Medulla oblongata (tissue), 1 donor: Measurements from ENCODE around the gene TMX1.

Source experiments
- DNase-seq: peaks from one replicate; pipeline ENCODE4 v3.0.0-alpha.2; 2015; ENCODE audit errors: extremely low spot score

The TMX1 gene

DNA sequence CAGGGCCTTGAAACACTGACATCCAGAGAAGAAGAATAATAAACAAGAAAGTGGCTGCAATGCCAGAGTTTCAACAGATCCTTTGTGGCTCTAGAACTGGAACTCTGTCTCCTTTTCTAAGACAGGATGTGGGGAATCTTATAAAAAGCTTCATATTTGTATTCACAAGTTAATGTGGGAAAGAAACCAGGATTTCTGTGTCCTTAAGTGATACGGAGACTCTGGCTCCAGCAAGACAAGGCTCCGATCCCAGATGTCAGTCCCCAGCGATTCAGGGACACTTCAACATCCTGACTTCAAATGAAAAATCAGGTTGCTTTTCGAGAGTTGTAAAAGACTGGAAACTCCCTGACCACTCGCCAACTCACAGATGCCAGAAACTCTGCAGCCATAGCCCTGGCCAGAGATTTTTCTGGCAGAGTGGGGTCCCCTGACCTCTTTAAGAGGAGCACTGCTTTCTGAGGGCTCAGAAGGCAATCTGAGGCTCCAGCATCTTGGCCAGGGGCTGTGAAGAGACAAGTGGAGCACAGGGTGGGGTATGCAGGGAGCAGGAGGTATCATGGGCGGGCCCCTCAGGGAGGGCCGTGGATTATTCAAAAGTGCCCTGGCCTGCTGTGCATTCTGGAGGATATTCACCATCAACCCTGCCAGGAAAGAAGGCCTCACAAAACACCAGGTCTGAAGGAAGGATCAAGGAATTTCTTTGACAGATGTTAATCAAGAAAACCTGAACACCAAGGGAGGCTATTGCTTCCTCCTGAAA is 53.3 kb downstream of the TMX1 start:
- peak; percentile 55 for DNase-seq

DNA sequence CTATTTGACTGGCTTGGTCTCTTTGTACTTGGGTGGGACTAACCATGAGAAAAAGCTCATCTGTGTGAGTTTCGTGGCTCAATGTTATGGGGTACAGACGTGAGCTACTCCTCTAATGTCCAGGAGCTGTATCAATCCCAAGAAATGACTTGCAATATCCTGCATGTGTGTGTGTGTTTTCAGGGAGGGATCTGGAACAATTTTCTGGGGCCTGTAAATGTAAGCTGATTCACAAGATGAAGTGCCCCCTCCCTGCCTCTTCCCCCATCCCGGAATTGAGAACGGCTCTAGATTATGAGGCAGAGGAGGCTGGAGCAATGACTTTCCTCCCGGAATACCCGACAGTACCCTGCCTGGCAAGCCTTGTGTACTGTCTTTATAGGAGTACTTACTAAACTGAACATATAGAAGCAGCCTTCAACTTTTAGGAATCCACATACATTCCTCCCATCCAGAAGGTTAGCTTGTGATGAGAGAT is 53.9 kb downstream of the TMX1 start:
- DNase-seq, result no peak

DNA sequence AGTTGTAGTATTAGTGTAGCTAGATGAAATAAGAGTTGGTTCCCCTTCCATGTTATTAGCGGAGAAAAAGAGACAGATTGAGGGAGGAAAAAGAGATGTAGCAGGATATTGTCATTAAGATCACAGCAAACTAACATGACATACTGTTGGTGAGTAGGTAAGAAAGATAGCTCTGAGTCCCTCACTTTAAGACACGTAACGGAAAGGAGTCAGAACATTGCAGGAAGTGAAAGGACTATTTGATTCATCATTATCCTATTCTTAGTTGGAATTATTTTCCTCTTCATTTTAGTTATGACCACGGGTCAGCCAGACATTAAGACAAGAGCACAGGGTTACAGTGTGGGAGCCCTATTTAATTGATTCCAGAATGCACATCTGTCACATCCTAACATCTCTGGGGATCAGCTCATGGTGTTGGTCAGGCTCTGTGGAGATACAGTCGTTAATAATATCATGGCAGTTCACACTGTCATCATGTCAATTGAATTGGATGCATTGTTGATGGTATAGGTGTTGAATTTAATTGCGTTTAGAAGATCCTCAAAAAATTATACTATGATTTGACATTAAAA is 55.0 kb downstream of the TMX1 start:
- no peak for DNase-seq

DNA sequence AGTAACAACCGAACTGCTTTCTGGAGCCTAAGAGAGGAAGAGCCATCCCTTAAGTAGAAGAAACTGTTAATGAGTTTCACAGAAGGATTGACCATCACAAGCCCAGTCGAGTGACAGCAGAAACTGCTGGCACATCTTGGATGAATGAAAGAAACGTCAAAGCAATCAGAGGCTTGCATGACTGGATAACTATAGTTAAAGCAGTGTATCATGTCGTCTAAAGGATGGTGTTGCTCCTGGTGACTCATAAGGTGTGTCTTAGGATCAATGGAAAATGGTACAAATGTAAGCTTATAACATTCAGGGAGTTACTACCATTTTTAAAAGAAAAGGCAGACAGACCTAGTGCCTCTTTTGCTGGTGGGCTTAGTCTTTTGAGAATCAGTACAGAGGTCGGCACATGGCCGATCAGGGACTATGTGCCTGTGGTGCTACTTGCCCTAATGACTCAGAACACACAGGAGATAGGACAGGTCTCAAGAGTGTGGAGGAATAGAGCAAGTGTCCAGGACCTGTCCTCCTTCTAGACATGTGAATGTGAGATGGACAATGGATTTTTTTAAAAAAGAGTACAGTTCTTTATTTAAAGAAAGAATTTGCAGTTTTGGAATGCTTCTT is 55.7 kb downstream of the TMX1 start:
- no peak for DNase-seq

- no peak for DNase-seq
These were observed 57.0 kb downstream of the TMX1 start for GRCh38 chr14:51297066-51297465.

GRCh38 chr14:51298895-51299294 is 58.8 kb downstream of the TMX1 start:
- DNase-seq, result no peak

DNA sequence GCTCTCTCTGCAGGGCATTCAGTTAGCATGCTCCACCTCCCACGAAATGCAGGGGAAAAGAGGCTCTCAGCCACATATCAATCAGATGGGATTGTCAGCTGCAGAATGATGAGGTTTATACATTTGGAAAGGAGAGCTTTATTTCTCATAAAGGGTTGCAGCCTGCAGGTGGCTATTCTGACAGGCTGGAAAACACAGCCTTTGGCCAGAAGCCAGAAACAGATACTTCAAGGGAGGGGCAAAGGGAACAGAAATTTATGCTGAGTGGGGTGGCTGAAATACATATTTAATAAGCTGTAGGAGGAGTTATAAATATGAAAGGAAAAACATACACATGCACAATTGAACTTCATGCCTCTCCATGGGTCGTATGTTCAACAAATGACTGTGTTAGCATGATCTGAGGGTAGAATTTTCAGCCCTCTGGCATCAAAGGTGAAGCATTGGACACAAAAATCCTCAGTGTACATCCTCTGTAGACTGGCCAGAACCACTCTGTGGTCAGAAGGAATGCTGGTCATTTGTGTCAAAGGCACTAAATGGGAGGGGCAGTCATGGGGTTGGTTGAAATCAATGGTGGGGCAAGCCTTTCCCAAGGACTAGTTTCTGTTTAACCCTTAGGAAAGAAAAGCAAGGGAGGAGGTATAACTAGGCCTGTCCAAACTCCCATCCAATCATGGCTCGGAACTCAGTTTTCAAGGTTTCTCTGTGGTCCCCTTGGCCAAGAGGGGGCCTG is 62.4 kb downstream of the TMX1 start:
- no peak for DNase-seq

- DNase-seq, result no peak
These were observed 64.4 kb downstream of the TMX1 start for GRCh38 chr14:51304438-51304837.

DNA sequence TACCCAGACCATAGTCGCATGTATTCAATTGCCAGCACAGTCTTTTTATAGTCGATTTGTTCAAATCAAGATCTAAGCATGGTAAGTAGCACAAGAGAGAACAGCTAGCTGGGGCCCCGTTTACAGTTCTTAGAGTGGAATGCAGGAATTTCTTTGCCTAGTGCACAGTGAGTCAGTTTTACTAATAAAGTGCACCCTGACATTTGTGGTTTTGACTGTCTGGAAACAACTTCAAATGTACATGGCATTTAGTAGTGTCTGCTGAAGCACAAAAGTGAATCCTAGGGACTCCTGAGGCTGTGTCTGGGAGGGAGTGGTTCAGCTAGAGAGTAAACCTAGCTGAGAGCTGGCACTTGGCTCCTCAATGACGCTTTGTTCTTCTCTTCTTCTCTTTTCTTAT is 64.9 kb downstream of the TMX1 start:
- DNase-seq, result no peak

- DNase-seq, result no peak
These were observed 65.7 kb downstream of the TMX1 start for GRCh38 chr14:51305751-51306150.
